Melanocyte of skin (primary cell): Measurements from ENCODE around the gene CHN2. TPM values are rescaled to one million over a fixed set of nuclear protein-coding genes. Genes with fewer than 3 reads are reported as not detected.

Source experiments
- total RNA-seq, 2 donors: library from RNA; depleted of rRNA; stranded (reverse); fragments of >200 nt; gene quantifications; 2 replicates each; pipeline ENCODE4 v1.2.3, GENCODE V29; 2012

CHN2 gene
- total RNA-seq = 1 to 10 TPM in 1 of 2 donors, under 1 TPM in 1; 0.33 to 2.4 TPM

DNA sequence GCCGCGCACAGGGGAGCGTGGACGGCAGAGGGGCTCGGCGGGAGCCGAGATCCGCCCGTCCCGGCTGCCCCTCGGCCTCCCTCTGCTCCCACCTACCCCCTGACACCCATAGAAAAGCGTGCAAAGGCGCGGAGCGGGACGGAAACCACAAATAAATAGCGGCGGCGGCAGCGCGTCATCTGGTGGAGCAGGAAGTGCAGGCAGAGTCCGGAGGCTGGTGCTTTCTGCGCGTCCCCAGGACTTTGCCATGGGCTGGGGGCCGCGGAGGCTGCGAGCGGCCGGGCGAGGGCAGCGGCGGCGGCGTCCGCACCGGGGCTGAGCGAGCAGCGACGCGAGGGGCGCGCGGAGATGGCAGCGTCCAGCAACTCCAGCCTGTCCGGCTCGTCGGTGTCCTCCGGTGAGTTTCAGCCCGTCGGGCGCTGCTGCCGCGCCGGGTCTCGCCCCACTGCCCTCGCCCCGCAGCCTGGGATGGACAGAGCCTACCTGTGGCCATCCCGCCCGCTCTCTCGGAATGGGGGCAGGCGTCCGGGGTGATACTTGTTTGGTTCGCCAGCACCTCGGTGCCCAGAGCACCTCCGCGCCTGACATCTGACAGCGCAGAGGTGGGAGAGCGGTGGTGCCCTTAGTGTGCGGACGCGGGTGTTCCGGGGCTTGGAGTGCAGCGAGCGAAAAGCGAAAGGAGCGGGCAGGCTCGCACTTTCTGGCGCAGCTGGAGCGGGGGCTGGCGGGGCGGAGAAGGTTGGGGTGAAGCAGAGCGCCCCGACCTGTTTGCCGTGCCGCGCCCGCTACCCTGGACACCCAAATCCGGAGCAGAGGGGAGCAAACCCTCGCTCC lies at the start of gene CHN2:
CHN2 (plus strand) TSS at position 182 of the 834 bp plus-strand sequence.

DNA sequence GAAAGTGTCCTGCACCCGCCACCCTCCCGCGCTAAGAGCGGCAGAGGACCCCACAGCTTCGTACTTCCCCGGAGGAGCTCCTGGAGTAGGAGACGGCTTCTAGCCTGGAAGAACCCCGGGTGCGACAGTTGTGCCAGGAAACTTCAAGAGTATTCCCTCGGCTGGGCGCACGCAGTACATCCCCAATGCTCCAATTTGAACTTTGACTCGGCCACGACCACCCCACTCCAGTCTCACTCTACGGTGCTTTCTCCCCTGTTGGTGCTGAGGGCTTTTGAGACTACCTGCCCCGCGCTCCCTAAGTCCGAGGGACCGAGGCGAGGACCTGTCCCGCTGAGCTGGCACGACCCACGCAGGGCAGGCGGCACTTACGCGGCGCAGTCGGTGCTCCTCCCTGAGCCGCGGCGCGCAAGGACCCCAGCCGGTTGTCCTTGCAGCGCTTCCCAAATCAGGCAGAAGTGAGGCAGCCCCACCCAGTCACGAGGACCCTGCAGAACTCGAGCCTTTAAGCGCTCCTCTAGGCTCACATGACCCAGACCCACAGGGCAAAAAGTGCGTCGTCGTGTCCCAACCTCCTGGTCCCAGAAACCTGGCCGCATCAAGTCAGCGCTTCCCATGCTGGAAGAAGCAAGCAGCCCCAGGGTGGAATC lies 48.4 kb upstream of the CHN2 start, which contains the start of gene CPVL:
CPVL (minus strand) TSS at position 481 of the 650 bp plus-strand sequence. CDS start 25,476 bp downstream, outside the sequence.

Other genes starting within 250 kb of the CHN2 start
- under 1 TPM in 1 of 2 donors, not detected in 1; 0.34 TPM for gene TRIL, start 236.4 kb upstream of the CHN2 start, total RNA-seq
- gene CPVL, start 48.2 kb upstream of the CHN2 start, total RNA-seq = 1 to 10 TPM; 1.3 to 1.4 TPM